GM10847 (cell line): ENCODE measurements around the gene CREB5.

Experiments
- POLR2A ChIP-seq: IDR thresholded peaks from 2 replicates; pipeline ENCODE4 v1.6.1; 2011; ENCODE audit not compliant: insufficient read length; ENCODE audit errors: extremely low read depth

Gene CREB5

GRCh38 chr7:28532181-28532580, 119.9 kb downstream of the CREB5 start:
- TF ChIP-seq POLR2A: no peak

GRCh38 chr7:28533267-28533666, 120.9 kb downstream of the CREB5 start:
- no peak for TF ChIP-seq POLR2A

GRCh38 chr7:28533731-28534531, 121.6 kb downstream of the CREB5 start:
- TF ChIP-seq POLR2A: no peak

- no peak for TF ChIP-seq POLR2A
These were observed 123.9 kb downstream of the CREB5 start for GRCh38 chr7:28536259-28536658.

GRCh38 chr7:28539289-28539981, 127.1 kb downstream of the CREB5 start:
- TF ChIP-seq POLR2A: no peak

GRCh38 chr7:28542410-28542809, 130.1 kb downstream of the CREB5 start:
- no peak for TF ChIP-seq POLR2A

- no peak for TF ChIP-seq POLR2A
These were observed 132.3 kb downstream of the CREB5 start for GRCh38 chr7:28544453-28545117.

GRCh38 chr7:28546067-28546466, 133.7 kb downstream of the CREB5 start:
- no peak for TF ChIP-seq POLR2A

- no peak for TF ChIP-seq POLR2A
These were observed 134.8 kb downstream of the CREB5 start for GRCh38 chr7:28547115-28547514.

GRCh38 chr7:28548416-28548815, 136.1 kb downstream of the CREB5 start:
- no peak for TF ChIP-seq POLR2A

GRCh38 chr7:28549998-28550397, 137.7 kb downstream of the CREB5 start:
- TF ChIP-seq POLR2A: no peak

- no peak for TF ChIP-seq POLR2A
These were observed 138.4 kb downstream of the CREB5 start for GRCh38 chr7:28550580-28551186.

GRCh38 chr7:28551331-28551730, 139.0 kb downstream of the CREB5 start:
- TF ChIP-seq POLR2A: no peak

- no peak for TF ChIP-seq POLR2A
These were observed 142.6 kb downstream of the CREB5 start for GRCh38 chr7:28554802-28555471.

- TF ChIP-seq POLR2A: no peak
These were observed 143.7 kb downstream of the CREB5 start for GRCh38 chr7:28556025-28556424.

GRCh38 chr7:28556671-28557070, 144.4 kb downstream of the CREB5 start:
- TF ChIP-seq POLR2A: no peak

- TF ChIP-seq POLR2A: no peak
These were observed 145.9 kb downstream of the CREB5 start for GRCh38 chr7:28558236-28558635.
